HCEC 1CT (cell line): ENCODE measurements around the gene THRA.
"Not testable (repeated sequence)": the region's sequence is repeated elsewhere in the genome, so short reads cannot be mapped to it uniquely, and the experiment has no call there.

Source experiments
- DNase-seq: peaks from one replicate; pipeline ENCODE4 v3.0.0-alpha.2; 2017

The THRA gene

DNA sequence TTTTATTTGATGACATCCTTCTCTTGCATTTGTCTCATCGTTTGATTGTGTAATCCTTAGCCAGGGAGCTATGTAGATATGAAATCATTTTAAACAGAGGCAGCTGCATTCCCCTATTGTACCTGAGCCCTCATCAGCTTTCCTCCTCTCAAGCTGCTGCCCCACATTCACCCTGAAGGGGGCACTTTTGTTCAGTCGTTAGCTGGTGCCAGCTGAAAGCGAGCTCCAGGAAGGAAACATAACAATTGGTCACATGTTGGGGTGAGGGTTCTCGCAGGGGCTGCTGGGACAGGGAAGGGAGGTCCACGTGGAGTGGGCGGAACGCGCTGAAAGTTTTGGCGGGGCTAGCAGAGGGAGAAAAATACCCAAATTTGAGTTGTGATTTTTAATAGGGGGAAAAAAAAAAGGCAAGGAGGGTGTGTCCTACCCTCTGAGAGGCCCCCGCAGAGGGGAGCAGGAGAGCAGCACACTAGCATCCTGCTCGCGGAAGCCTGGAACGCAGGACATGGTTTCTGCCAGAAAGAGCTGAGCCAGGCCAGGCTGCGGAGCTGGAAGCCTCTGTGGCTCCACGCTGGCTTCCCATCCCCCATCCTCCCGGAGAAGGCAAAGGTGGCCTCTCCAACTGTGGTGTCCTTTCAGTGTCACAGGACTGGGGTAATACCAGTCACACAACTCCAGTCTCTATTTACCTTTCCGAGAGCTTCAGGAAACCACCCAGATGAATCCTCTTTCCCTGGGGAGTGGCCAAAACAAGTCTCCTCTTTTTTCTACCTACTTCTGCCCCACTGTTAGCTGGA, 50.5 kb downstream of the THRA start:
- peak; percentile 95 for DNase-seq

DNA sequence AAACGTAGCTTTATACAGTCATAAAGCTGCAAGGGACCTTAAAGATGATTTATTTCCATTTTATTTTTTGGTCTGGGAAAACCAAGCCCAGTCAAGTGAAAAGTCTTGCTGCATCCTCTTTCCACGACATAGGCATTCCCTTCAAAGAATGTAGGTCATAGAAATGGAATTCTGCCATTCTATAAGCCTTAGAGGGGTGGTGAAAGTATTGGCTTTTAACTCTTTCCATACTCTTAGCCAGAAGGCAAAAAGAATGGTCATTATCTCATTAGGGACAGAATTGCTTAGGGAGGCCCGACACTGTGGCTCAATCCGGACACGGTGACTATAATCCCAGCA, 51.1 kb downstream of the THRA start:
- peak; percentile 47 for DNase-seq

DNA sequence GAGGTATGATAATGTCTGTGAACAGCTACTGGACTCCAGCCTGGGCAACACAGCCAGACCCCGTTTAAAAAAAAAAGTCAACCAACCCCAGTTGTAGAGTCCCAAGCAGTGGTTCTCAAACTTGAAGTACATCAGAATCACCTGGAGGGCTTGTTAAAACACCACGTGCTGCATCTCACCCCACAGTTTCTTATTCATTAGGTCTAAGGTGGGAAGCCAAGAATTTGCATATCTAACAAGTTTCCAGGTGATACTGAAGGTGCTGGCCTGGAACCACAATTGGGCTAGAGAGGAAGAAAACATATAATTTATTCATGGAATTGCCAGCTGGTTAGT, 52.3 kb downstream of the THRA start:
- DNase-seq = no peak

DNA sequence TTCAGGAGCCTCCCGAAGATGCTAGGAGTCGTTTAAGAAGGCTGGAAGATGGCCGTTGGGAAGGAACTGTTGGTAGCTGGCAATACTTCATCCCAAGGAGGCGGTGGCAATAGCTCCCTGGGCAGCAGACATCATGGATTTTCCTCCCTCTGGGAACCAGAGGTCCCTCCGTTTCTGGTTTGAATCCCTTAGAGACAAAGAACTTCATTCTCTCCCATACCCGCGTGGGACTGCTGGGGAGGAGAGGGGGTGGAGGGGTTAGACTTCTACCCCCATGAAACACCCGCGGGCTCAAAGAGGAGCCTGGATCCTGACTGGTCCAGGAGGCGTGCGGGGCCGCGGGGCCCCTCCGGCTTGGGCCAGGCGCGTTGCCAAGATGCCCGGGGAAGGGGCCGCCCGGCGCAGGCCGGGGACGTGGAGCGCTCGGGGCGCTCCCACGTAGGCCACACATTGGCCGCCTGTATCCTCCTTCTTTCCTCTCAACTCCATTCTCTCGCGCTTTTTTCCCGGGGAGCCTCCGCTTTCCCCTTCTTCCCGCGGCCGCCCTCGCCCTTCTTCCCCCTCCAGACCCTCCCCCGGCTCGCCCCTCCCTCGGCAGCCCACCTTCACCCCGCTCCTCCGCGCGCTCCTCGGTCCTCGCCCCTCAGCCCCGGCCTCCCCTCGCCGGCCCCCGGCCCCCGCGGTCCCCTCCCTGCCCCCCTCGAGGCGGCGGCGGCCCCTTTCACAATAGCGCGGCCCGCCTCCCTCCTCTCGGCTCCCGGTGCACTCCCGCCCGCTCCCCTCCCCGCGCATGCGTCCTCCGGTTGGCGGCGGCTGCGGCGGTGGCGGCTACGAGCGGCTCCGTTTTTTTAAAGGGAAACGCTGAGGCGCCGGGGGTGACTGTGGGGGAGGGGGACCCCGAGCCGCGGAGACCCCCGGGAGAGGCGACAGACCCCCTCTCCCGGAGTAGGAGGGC, 58.7 kb downstream of the THRA start, which contains the start of gene MSL1:
MSL1 (plus strand) TSS at position 791 of the 955 bp plus-strand sequence. CDS start 642 bp downstream, outside the sequence.
- peak; percentile 76 for DNase-seq

DNA sequence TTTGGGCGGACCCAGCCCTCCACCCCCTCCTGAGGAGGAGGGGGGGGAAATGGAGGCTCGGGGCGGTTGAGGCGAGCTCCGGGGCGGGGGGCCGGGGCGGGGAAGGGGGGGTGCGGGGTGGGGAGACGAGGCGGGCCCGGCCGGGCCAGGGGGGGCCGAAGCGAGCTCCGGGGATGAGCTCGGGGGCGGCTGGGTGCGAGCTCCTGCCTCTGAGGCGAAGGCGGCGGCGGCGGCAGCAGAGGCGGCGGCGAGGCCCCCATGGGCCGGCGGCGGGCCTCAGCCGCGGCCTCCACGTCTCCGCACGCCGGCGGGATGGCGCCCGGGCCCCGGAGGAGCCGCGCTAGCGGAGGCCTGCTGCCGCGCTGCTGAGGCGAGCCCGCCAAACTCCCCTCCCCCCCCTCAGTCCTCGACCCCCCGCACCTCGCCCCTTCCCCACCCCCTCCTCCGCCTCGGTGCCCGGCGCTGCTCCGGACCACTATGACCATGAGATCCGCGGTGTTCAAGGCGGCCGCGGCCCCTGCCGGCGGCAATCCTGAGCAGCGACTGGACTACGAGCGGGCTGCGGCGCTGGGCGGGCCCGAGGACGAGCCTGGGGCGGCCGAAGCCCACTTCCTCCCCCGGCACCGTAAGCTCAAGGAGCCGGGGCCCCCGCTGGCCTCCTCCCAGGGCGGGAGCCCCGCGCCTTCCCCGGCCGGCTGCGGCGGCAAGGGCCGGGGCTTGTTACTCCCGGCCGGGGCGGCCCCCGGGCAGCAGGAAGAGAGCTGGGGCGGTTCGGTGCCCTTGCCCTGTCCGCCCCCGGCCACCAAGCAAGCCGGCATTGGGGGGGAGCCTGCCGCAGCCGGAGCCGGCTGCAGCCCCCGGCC, 59.6 kb downstream of the THRA start:
- peak; percentile 49 for DNase-seq

DNA sequence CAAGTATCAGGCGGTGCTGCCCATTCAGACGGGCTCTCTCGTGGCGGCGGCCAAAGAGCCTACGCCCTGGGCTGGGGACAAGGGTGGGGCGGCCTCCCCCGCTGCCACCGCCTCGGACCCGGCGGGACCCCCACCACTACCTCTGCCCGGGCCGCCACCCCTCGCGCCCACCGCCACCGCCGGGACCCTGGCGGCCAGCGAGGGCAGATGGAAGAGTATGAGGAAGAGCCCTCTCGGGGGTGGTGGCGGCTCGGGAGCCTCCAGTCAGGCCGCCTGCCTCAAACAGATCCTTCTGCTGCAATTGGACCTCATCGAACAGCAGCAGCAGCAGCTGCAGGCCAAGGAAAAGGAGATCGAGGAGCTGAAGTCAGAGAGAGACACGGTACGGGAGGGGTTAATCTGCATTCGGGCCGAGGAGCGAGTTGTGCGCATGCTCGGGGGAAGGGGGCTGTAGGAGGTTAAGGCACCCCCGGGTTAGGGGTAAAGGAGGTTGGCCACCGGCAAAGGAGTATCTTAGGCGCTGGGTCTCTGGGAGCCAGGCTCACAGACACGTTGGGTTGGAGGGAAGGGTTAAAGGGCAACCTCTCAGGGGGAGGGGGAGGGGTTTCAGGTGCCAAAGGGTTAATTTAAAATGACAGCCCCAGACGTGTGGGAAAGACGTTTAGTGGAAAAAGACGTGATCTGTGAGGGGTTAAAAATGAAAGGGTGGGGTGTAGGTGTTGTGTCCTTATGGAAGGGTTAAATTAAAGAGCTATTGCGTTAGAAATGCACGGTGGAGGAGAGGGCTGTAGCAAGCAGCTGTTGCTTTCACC, 60.4 kb downstream of the THRA start:
- DNase-seq = peak; percentile 26

DNA sequence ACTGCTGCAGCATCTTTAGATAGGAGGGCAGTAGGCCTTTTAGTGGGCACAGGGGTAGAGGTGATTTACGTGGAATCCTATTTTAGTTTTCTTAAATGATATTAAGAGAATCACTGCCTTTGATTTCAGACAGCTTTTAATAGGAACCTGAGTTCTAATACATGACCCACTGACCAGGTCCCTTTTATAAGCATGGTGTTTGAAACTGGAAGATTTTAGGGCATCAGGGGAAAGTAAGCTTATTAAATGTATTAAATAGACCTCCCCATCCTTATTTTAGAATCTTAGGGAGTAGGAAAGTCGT, 61.0 kb downstream of the THRA start:
- no peak for DNase-seq

DNA sequence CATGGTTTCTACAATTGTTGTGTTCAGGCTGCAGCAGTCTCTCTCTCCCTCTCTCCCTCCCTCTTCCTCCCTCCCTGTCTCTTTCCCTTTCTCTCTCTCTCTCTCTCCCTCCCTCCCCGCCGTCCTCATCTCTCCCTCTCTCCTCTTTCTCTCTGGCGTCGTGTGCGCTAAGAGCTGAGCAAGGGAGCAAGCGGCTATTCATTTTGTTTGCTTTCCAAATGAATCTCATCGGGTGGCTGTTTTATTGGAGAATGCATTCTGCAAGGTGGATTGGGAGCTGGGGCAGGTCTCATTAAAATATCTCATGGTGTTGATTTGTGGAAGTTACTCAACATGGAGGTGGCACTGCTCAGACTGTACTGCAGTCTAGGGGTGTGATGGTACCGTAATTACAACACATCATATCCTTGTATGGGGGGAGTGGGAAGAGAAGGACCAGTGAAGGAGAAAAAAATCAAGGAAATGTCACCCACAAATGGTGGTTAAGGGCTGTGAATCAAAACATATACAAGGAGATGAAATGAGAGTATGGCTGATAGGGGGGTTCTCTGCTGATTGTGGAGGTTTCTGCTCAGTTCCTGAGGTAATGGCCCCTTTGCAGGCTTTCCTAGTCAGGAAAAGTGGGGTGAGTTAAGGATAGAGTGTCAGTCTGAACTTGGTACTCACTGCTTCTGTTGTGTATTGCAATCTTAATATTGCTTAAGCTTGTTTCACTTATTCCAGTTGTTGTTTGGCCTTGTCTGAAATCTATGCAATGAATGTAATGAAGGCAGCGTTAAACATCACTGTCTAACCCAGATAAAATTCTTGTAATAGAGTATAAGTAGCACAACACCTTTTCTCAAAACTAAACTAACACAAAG, 61.7 kb downstream of the THRA start:
- no peak for DNase-seq

DNA sequence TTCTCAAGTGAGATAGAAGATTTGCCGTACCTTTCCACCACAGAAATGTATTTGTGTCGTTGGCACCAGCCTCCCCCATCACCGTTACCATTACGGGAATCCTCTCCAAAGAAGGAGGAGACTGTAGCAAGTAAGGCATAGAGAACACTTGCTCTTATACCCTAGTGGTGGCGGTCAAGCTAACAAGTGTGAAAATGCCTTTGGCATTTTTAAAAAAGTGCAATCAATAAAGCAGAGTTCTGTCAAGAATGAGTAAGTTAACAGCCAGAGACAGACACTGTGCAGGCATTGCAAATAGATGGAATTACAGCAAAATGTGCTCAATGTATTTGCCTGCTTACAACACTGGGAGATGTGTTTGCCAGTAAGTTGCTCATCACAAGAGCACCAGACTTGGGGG, 66.7 kb downstream of the THRA start:
- DNase-seq = no peak

DNA sequence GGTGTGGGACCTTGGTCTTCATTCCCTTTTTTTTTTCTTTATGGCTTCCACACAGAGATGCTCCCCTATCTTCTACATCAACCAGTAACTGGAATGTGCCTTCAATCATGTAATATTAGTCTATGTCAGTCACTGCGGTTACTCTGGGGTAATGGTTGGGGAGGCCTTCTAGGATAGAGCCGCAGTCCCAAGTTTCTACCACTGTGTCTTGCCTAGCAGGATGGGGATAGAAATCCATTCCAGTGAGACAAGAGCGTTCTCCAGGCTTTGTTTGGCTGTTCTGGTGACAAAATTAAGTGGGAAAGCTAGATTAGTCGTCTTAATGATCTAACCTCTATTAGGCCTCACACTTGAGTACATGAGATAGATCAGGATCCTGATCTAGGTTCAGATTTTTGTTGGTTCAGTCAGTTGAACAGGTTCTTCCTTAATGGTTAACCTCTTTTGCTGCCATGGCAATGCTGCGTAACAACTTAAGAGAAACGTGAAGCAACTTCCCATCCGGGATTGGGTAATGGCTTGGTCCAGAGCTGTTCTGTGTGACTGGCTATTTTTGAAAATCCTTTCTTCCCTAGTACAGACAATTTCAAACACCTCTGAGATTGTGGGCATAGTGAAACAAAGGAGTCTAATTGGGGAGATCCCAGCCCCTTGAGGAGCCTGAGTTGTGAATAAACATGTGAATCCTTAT, 67.7 kb downstream of the THRA start:
- DNase-seq = no peak

DNA sequence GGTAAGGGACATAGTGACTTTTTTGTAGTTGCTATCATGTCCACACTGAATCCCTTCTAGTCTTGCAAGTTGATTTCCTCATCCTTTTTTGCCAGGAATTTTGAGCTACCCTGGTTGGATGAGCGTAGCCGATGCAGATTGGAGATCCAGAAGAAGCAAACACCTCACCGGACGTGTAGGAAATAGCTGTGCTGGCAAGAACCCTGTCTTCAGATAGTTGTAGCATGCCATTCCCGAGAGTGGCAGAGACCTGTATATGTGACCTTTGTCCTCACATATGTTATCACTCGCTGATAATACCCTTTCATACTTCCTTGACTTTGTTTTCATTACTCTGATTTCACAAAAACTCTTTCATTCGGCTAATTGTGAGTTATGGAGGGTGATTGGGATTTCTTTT, 71.4 kb downstream of the THRA start:
- DNase-seq = no peak

DNA sequence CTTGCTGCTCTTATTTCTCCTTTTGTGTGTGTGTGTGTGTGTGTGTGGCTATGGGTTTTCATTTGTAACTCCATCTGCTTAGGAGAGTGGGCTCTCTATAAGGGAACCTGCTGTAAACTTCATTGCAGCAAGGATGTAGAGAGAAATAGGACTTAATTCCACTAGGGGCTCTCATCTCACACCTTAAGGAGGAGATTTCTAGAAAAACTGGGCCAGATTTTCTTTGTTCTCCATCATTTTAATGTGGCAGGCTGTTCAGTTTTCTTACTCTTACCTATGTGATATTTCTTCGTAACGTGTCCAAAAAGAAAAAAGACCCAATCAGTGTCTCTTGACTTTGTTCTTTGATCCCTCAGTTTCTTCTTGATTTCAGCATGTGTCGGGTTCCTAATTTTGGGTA, 73.1 kb downstream of the THRA start:
- DNase-seq = no peak

DNA sequence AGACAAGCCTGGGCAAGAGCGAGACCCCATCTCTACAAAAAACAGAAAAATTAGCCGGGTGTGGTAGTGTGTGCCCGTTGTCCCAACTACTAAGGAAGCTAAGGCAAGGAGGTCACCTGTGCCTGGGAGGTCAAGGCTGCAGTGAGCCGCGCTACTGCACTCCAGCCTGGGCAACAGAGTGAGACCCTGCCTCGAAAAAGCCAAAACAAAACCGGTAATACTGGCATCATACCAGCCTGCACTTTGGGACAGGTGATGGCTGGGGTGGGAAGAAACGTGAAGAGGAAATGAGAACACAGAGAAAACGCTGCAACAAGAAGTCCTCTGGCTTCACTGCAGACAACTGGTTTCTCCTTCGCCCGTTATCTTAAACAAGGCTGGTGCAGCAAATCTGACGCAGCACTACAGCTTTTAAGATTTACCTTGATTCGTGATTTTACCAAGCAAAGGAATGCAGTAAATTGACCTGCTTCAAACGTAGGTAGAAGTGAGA, 76.8 kb downstream of the THRA start:
- DNase-seq = no peak

DNA sequence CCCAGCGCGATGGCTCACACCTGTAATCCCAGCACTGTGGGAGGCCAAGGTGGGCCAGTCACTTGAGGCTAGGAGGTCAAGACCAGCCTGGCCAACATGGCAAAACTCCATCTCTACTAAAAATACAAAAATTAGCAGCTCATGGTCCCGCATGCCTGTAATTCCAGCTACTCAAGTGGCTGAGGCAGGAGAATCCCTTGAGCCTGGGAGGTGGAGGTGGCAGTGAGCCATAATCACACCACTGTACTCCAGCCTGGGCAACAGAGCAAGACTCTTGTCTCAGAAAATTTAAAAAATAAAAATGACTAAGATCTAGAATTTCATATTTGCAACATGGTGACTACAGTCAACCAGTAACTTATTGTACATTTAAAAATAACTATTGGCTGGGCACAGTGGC, 80.4 kb downstream of the THRA start:
- DNase-seq = not testable (repeated sequence)
